Epithelial cell of esophagus (primary cell): ENCODE results near the gene NSMCE1.
"Not testable (repeated sequence)": the region's sequence is repeated elsewhere in the genome, so short reads cannot be mapped to it uniquely, and the experiment has no call there.

Experiments used
- DNase-seq: peaks from one replicate; pipeline ENCODE4 v3.0.0; 2010; ENCODE audit warnings: low read depth
- H3K4me3 ChIP-seq: 2 replicates; pipeline ENCODE4 v1.5.1; 2011; ENCODE audit warnings: mild to moderate bottlenecking, low read length, control low read depth
- CTCF ChIP-seq: IDR thresholded peaks from 2 replicates; pipeline ENCODE4 v1.5.1; 2011; ENCODE audit warnings: low read depth, mild to moderate bottlenecking, low read length, control low read depth, inconsistent platforms; ENCODE audit not compliant: insufficient read depth; ENCODE audit errors: missing control alignments

NSMCE1 gene

GRCh38 chr16:27214084-27214961 is 54.2 kb downstream of the NSMCE1 start:
- no peak overlapping the region for H3K4me3 ChIP-seq
- DNase-seq: no peak
- no peak for TF ChIP-seq CTCF

- no peak overlapping the region for H3K4me3 ChIP-seq
- no peak for TF ChIP-seq CTCF
- DNase-seq: no peak
Observed at GRCh38 chr16:27211026-27211425, 57.5 kb downstream of the NSMCE1 start.

- DNase-seq: no peak
- no peak overlapping the region for H3K4me3 ChIP-seq
- TF ChIP-seq CTCF: no peak
Observed at GRCh38 chr16:27210174-27210573, 58.4 kb downstream of the NSMCE1 start.

GRCh38 chr16:27209591-27209990 is 59.0 kb downstream of the NSMCE1 start:
- DNase-seq: no peak
- no peak overlapping the region for H3K4me3 ChIP-seq
- no peak for TF ChIP-seq CTCF

GRCh38 chr16:27208796-27209195 is 59.8 kb downstream of the NSMCE1 start:
- no peak for TF ChIP-seq CTCF
- H3K4me3 ChIP-seq: no peak overlapping the region
- no peak for DNase-seq

- H3K4me3 ChIP-seq: no peak overlapping the region
- no peak for DNase-seq
- no peak for TF ChIP-seq CTCF
Observed at GRCh38 chr16:27208081-27208680, 60.4 kb downstream of the NSMCE1 start.

- DNase-seq, H3K4me3 ChIP-seq: not testable (repeated sequence)
Observed at GRCh38 chr16:27207121-27207520, 61.5 kb downstream of the NSMCE1 start.
